ENCODE measurements around the gene TNFRSF14.

Gene TNFRSF14

DNA sequence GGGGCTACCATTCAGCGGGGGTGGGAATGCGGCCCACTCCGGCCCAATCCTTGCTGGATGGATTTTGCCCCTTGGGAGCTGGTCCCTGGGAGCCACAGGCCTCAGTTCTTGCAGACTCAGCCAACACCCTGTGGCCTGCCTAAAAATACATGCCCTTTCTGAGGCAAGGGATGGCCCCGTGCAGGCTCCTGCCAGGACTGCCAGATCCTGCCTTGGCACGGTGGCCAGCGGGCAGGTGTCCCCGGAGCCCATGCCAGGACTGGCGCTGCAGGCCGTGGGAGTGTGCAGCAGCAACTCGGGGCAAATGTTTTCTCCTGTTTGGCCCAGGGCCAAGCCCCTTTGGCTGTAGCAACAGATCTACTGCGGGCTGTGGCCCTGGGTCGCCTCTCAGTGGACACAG, 28.2 kb upstream of the TNFRSF14 start:
- ATAC-seq, result no peak

DNA sequence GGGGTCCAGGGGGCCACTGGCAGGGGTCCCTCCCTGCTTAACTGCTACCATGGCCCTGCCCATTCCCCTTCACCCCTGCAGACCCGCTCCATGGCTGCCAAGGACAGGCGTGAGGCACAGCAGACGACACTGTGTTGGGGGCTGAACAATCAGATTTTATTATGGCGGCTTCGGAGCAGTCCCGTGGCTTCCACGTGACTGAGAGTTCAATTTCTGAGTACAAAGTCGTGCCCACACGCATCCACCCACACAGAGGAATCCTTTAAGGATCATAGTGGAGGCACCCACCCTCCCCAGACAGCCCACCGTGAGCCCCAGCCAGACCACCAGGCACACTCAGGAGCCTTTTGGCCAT, 27.6 kb upstream of the TNFRSF14 start:
- TF ChIP-seq SNAI2 (CRISPR knock-in tag; IDR thresholded peaks at IDR 0.05) (no peak), ESRRG (CRISPR knock-in tag; IDR thresholded peaks at IDR 0.05) (no peak), ZC3H10 (CRISPR knock-in tag; IDR thresholded peaks at IDR 0.05) (no peak), GLIS3 (CRISPR knock-in tag; IDR thresholded peaks at IDR 0.05) (no peak), PPARA (CRISPR knock-in tag; IDR thresholded peaks at IDR 0.05; ENCODE audit: borderline replicate concordance) (no peak), CSDC2 (CRISPR knock-in tag; IDR thresholded peaks at IDR 0.05) (no peak), ZNF70 (CRISPR knock-in tag; IDR thresholded peaks at IDR 0.05) (no peak), TOX (CRISPR knock-in tag; IDR thresholded peaks at IDR 0.05; ENCODE audit: borderline replicate concordance) (no peak), OSR1 (CRISPR knock-in tag; IDR thresholded peaks at IDR 0.05) (no peak), ZNF565 (CRISPR knock-in tag; conservative IDR thresholded peaks at IDR 0.05; ENCODE audit: low read depth) (no peak), BACH2 (CRISPR knock-in tag; IDR thresholded peaks at IDR 0.05; ENCODE audit: borderline replicate concordance) (no peak), ARNTL (CRISPR knock-in tag; IDR thresholded peaks at IDR 0.05; ENCODE audit: borderline replicate concordance, low read depth) (no peak)
- TF ChIP-seq, protein P1, sequence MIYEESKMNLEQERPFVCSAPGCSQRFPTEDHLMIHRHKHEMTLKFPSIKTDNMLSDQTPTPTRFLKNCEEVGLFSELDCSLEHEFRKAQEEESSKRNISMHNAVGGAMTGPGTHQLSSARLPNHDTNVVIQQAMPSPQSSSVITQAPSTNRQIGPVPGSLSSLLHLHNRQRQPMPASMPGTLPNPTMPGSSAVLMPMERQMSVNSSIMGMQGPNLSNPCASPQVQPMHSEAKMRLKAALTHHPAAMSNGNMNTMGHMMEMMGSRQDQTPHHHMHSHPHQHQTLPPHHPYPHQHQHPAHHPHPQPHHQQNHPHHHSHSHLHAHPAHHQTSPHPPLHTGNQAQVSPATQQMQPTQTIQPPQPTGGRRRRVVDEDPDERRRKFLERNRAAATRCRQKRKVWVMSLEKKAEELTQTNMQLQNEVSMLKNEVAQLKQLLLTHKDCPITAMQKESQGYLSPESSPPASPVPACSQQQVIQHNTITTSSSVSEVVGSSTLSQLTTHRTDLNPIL (CRISPR knock-in tag; IDR thresholded peaks at IDR 0.05; ENCODE audit: low read depth), result no peak
- TF ChIP-seq, protein P2, sequence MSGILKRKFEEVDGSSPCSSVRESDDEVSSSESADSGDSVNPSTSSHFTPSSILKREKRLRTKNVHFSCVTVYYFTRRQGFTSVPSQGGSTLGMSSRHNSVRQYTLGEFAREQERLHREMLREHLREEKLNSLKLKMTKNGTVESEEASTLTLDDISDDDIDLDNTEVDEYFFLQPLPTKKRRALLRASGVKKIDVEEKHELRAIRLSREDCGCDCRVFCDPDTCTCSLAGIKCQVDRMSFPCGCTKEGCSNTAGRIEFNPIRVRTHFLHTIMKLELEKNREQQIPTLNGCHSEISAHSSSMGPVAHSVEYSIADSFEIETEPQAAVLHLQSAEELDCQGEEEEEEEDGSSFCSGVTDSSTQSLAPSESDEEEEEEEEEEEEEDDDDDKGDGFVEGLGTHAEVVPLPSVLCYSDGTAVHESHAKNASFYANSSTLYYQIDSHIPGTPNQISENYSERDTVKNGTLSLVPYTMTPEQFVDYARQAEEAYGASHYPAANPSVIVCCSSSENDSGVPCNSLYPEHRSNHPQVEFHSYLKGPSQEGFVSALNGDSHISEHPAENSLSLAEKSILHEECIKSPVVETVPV (CRISPR knock-in tag; IDR thresholded peaks at IDR 0.05), result no peak
- no peak for ATAC-seq

More for the DNA sequence above, 28.2 kb upstream of the TNFRSF14 start:
- TF ChIP-seq, protein P3, sequence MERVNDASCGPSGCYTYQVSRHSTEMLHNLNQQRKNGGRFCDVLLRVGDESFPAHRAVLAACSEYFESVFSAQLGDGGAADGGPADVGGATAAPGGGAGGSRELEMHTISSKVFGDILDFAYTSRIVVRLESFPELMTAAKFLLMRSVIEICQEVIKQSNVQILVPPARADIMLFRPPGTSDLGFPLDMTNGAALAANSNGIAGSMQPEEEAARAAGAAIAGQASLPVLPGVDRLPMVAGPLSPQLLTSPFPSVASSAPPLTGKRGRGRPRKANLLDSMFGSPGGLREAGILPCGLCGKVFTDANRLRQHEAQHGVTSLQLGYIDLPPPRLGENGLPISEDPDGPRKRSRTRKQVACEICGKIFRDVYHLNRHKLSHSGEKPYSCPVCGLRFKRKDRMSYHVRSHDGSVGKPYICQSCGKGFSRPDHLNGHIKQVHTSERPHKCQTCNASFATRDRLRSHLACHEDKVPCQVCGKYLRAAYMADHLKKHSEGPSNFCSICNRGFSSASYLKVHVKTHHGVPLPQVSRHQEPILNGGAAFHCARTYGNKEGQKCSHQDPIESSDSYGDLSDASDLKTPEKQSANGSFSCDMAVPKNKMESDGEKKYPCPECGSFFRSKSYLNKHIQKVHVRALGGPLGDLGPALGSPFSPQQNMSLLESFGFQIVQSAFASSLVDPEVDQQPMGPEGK (CRISPR knock-in tag; IDR thresholded peaks at IDR 0.05; ENCODE audit: borderline replicate concordance), result no peak
- TF ChIP-seq, protein P1 (CRISPR knock-in tag; IDR thresholded peaks at IDR 0.05; ENCODE audit: low read depth), result no peak
- TF ChIP-seq CSDC2 (CRISPR knock-in tag; IDR thresholded peaks at IDR 0.05) (no peak), ZNF70 (CRISPR knock-in tag; IDR thresholded peaks at IDR 0.05) (no peak), ARNTL (CRISPR knock-in tag; IDR thresholded peaks at IDR 0.05; ENCODE audit: borderline replicate concordance, low read depth) (no peak), RARB (CRISPR knock-in tag; IDR thresholded peaks at IDR 0.05) (no peak), ZC3H10 (CRISPR knock-in tag; IDR thresholded peaks at IDR 0.05) (no peak)
- TF ChIP-seq, protein P4, sequence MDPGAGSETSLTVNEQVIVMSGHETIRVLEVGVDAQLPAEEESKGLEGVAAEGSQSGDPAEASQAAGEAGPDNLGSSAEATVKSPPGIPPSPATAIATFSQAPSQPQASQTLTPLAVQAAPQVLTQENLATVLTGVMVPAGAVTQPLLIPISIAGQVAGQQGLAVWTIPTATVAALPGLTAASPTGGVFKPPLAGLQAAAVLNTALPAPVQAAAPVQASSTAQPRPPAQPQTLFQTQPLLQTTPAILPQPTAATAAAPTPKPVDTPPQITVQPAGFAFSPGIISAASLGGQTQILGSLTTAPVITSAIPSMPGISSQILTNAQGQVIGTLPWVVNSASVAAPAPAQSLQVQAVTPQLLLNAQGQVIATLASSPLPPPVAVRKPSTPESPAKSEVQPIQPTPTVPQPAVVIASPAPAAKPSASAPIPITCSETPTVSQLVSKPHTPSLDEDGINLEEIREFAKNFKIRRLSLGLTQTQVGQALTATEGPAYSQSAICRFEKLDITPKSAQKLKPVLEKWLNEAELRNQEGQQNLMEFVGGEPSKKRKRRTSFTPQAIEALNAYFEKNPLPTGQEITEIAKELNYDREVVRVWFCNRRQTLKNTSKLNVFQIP (CRISPR knock-in tag; IDR thresholded peaks at IDR 0.05; ENCODE audit: borderline replicate concordance, low read depth), result no peak
- TF ChIP-seq, protein P5, sequence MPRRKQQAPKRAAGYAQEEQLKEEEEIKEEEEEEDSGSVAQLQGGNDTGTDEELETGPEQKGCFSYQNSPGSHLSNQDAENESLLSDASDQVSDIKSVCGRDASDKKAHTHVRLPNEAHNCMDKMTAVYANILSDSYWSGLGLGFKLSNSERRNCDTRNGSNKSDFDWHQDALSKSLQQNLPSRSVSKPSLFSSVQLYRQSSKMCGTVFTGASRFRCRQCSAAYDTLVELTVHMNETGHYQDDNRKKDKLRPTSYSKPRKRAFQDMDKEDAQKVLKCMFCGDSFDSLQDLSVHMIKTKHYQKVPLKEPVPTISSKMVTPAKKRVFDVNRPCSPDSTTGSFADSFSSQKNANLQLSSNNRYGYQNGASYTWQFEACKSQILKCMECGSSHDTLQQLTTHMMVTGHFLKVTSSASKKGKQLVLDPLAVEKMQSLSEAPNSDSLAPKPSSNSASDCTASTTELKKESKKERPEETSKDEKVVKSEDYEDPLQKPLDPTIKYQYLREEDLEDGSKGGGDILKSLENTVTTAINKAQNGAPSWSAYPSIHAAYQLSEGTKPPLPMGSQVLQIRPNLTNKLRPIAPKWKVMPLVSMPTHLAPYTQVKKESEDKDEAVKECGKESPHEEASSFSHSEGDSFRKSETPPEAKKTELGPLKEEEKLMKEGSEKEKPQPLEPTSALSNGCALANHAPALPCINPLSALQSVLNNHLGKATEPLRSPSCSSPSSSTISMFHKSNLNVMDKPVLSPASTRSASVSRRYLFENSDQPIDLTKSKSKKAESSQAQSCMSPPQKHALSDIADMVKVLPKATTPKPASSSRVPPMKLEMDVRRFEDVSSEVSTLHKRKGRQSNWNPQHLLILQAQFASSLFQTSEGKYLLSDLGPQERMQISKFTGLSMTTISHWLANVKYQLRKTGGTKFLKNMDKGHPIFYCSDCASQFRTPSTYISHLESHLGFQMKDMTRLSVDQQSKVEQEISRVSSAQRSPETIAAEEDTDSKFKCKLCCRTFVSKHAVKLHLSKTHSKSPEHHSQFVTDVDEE (CRISPR knock-in tag; IDR thresholded peaks at IDR 0.05), result no peak
- TF ChIP-seq, protein P2 (CRISPR knock-in tag; IDR thresholded peaks at IDR 0.05), result no peak

Measured in SK-N-SH treated with all-trans-retinoic acid at 6 μM for 48 hours (cell line).